AG09309 (cell line): Measurements from ENCODE around the gene PLEKHA7.
"Not testable (repeated sequence)": the region's sequence is repeated elsewhere in the genome, so short reads cannot be mapped to it uniquely, and the experiment has no call there.

Source experiments
- DNase-seq: peaks from one replicate; pipeline ENCODE4 v3.0.0-alpha.2; 2010; ENCODE audit warnings: low read depth
- H3K4me3 ChIP-seq: 2 replicates; pipeline ENCODE4 v1.5.1; 2011; ENCODE audit warnings: mild to moderate bottlenecking, low read depth, low read length, moderate library complexity; ENCODE audit not compliant: control insufficient read depth
- TF ChIP-seq, protein P1 (sequence below): IDR thresholded peaks from 2 replicates; pipeline ENCODE4 v1.5.1; 2011; ENCODE audit warnings: mild to moderate bottlenecking, low read depth, low read length, inconsistent platforms; ENCODE audit not compliant: insufficient read depth, control insufficient read depth; ENCODE audit errors: missing control alignments

The PLEKHA7 gene

GRCh38 chr11:16912692-16913111 is 101.5 kb downstream of the PLEKHA7 start:
- TF ChIP-seq, protein P1, sequence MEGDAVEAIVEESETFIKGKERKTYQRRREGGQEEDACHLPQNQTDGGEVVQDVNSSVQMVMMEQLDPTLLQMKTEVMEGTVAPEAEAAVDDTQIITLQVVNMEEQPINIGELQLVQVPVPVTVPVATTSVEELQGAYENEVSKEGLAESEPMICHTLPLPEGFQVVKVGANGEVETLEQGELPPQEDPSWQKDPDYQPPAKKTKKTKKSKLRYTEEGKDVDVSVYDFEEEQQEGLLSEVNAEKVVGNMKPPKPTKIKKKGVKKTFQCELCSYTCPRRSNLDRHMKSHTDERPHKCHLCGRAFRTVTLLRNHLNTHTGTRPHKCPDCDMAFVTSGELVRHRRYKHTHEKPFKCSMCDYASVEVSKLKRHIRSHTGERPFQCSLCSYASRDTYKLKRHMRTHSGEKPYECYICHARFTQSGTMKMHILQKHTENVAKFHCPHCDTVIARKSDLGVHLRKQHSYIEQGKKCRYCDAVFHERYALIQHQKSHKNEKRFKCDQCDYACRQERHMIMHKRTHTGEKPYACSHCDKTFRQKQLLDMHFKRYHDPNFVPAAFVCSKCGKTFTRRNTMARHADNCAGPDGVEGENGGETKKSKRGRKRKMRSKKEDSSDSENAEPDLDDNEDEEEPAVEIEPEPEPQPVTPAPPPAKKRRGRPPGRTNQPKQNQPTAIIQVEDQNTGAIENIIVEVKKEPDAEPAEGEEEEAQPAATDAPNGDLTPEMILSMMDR: no peak
- H3K4me3 ChIP-seq: no peak overlapping the region

DNA sequence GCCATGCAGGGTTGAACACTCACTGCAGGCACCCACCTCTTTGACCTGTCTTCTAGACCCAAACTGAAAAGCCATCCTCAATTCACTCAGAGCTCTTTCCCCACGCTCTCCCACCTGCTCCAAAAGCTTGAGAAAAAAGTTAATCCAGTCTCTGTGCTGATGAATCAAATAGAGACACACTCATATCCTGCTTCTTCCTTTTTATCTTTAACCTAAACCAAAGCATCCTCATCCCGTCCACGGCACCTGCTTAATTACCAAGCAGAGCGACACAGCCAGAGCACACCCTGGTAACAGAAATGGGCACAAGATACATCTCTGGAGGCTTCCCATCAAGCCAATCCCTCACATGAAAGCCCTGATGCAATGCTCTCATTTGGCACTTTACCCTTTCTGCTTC is 102.6 kb downstream of the PLEKHA7 start:
- H3K4me3 ChIP-seq: no peak overlapping the region
- DNase-seq: no peak
- TF ChIP-seq, protein P1: no peak

More at GRCh38 chr11:16912692-16913111, 101.5 kb downstream of the PLEKHA7 start:
- no peak for DNase-seq

DNA sequence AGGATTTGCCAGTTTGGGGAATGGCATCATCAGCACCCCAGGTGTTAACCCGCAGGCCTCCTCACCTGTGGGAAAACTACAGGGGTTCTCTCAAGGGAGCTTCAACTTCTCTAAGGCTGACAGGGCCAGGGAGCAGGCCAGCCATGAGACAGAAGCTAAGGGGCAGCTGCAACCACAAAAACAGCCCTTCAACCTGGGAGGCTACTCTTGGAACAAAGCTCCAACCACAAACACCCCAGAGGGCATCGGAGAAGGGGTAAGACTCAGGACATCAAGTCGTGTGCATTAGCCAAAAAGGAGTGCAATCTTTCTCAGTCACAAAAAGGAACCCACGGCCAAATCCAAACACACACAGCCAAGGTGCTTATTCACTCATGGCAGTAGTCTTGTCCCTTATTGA is 103.0 kb downstream of the PLEKHA7 start:
- no peak overlapping the region for H3K4me3 ChIP-seq
- DNase-seq: no peak
- TF ChIP-seq, protein P1: no peak

- TF ChIP-seq, protein P1: no peak
- no peak for DNase-seq
Measured at GRCh38 chr11:16909359-16910035, 104.7 kb downstream of the PLEKHA7 start.

DNA sequence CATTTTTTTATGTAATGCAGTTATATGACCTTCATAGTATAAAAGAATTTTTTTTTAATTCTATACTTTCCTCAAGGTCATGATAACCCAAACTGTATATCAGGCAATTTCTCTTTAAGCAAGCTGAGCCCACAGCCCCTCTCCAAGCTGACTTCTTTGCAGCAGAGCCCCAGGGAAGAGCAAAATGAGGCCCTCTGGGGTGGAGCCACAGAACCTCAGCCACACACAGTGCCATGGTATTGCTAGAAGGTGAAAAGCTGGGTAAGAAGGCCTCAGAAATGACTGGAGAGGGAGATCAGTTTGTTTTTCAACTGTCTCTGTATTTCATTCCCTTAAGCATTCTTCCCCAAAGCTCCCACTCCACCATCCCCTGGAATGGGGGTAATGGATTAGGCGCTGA is 108.8 kb downstream of the PLEKHA7 start:
- no peak overlapping the region for H3K4me3 ChIP-seq
- TF ChIP-seq, protein P1: no peak
- no peak for DNase-seq

More at GRCh38 chr11:16909359-16910035, 104.7 kb downstream of the PLEKHA7 start:
- no peak overlapping the region for H3K4me3 ChIP-seq

- not testable (repeated sequence) for H3K4me3 ChIP-seq, DNase-seq
Measured at GRCh38 chr11:16904761-16905160, 109.5 kb downstream of the PLEKHA7 start.

GRCh38 chr11:16902781-16903378 is 111.3 kb downstream of the PLEKHA7 start:
- TF ChIP-seq, protein P1: no peak
- H3K4me3 ChIP-seq: no peak overlapping the region
- DNase-seq: no peak
